GM12878 (cell line): ENCODE data around the gene MR1. TPM values are rescaled to one million over a fixed set of nuclear protein-coding genes. Genes with fewer than 3 reads are reported as not detected.

Source experiments
- ATF2 ChIP-seq: IDR thresholded peaks from 2 replicates; pipeline ENCODE4 v1.6.1; 2012; ENCODE audit warnings: low read length, inconsistent platforms
- BCLAF1 ChIP-seq: fragments of 450-650 bp; IDR thresholded peaks from 2 replicates; pipeline ENCODE4 v1.6.1; 2017; ENCODE audit warnings: antibody characterized with exemption, mild to moderate bottlenecking, moderate library complexity
- CBFB ChIP-seq: IDR thresholded peaks from 2 replicates; pipeline ENCODE4 v1.6.1; 2016; ENCODE audit warnings: antibody characterized with exemption, low read depth
- CBX3 ChIP-seq: fragments of 200-600 bp; sonication (generic); IDR thresholded peaks from 2 replicates; pipeline ENCODE4 v1.6.1; 2016; ENCODE audit warnings: low read depth, borderline replicate concordance
- CHD2 ChIP-seq: IDR thresholded peaks from 2 replicates; pipeline ENCODE4 v1.6.1; 2011; ENCODE audit warnings: low read depth, low read length, improper control_type of control experiment, borderline replicate concordance
- CHD4 ChIP-seq: fragments of 200-600 bp; sonication (generic); IDR thresholded peaks from 2 replicates; pipeline ENCODE4 v1.6.1; 2016; ENCODE audit warnings: mild to moderate bottlenecking
- EP300 ChIP-seq, 2 experiments: fragments of 150-350 bp in 1 of 2; IDR thresholded peaks; 2 replicates each; pipeline ENCODE4 v1.6.1; 2011 to 2012; ENCODE audit warnings: low read depth in 2 of 2, low read length in 2 of 2, borderline replicate concordance in 1 of 2, improper control_type of control experiment in 1 of 2, inconsistent platforms in 1 of 2; ENCODE audit not compliant: control insufficient read depth in 1 of 2
- MEF2B ChIP-seq: fragments of 450-650 bp; IDR thresholded peaks from 2 replicates; pipeline ENCODE4 v1.6.1; 2018; ENCODE audit warnings: mild to moderate bottlenecking, moderate library complexity; ENCODE audit not compliant: partially characterized antibody, poor library complexity, severe bottlenecking
- MYB ChIP-seq: fragments of 150-350 bp; IDR thresholded peaks from 2 replicates; pipeline ENCODE4 v1.6.1; 2014; ENCODE audit warnings: mild to moderate bottlenecking, low read depth, low read length, borderline replicate concordance
- NFYB ChIP-seq: IDR thresholded peaks from 2 replicates; pipeline ENCODE4 v1.6.1; 2011; ENCODE audit warnings: low read depth, mild to moderate bottlenecking, low read length, improper control_type of control experiment, moderate library complexity; ENCODE audit not compliant: insufficient read depth
- RFX5 ChIP-seq: IDR thresholded peaks from 2 replicates; pipeline ENCODE4 v1.6.1; 2011; ENCODE audit warnings: low read depth, low read length, improper control_type of control experiment
- SIN3A ChIP-seq: IDR thresholded peaks from 2 replicates; pipeline ENCODE4 v1.6.1; 2012; ENCODE audit warnings: low read depth, low read length, improper control_type of control experiment
- SMAD1 ChIP-seq: fragments of 450-650 bp; IDR thresholded peaks from 2 replicates; pipeline ENCODE4 v1.6.1; 2018; ENCODE audit warnings: mild to moderate bottlenecking, low read depth; ENCODE audit not compliant: partially characterized antibody
- SMAD5 ChIP-seq: IDR thresholded peaks from 2 replicates; pipeline ENCODE4 v1.6.1; 2016; ENCODE audit warnings: antibody characterized with exemption, low read depth
- TARDBP ChIP-seq: IDR thresholded peaks from 2 replicates; pipeline ENCODE4 v1.6.1; 2016; ENCODE audit warnings: borderline replicate concordance
- YBX1 ChIP-seq: fragments of 450-650 bp; IDR thresholded peaks from 2 replicates; pipeline ENCODE4 v1.6.1; 2016; ENCODE audit warnings: antibody characterized with exemption
- polyA plus RNA-seq, 11 experiments: library from polyadenylated mRNA; depleted of rRNA in 4 of 11; unstranded in 6 of 11; stranded (reverse) in 5 of 11; fragments of >200 nt; fragmentation: Nextera tagmentation in 4 of 11; fragmentation: Illumina TruSeq in 1 of 11; extraction: Ambion mirVana in 4 of 11; extraction: Trizol in 1 of 11; gene quantifications; 1 replicate in 1 of 11; 2 replicates in 10 of 11; pipeline versions ENCODE4 v1.2.1 to v1.2.3, GENCODE V29; 2011 to 2016; ENCODE audit warnings: inconsistent platforms in 2 of 11, missing spikeins in 2 of 11, low read depth in 1 of 11
- total RNA-seq, 4 experiments: library from RNA; depleted of rRNA in 3 of 4; stranded (reverse); fragments of >200 nt in 3 of 4; fragmentation: Illumina TruSeq in 1 of 4; extraction: Trizol in 1 of 4; gene quantifications; 2 replicates each; pipeline versions ENCODE4 v1.2.1 to v1.2.3, GENCODE V29; 2013 to 2021
- TF ChIP-seq, protein P1 (sequence below): fragments of 450-650 bp; IDR thresholded peaks from 2 replicates; pipeline ENCODE4 v1.6.1; 2016; ENCODE audit warnings: mild to moderate bottlenecking
- TF ChIP-seq, protein P2 (sequence below), 3 experiments: IDR thresholded peaks in 2 of 3; conservative IDR thresholded peaks in 1 of 3; 2 replicates each; pipeline ENCODE4 v1.5.1; 2011; ENCODE audit warnings: low read depth in 3 of 3, low read length in 3 of 3, mild to moderate bottlenecking in 3 of 3, control low read depth in 2 of 3, moderate library complexity in 2 of 3, inconsistent platforms in 1 of 3, mixed read lengths in 1 of 3; ENCODE audit not compliant: control insufficient read depth in 2 of 3, insufficient read depth in 1 of 3; ENCODE audit errors: extremely low read depth in 1 of 3

The MR1 gene
- total and polyA plus RNA-seq, 10 of the 15 experiments (the other 5 are each of a cell fraction or from before 2014, with no cell fraction given): 24.7 to 65.9 (median 30.9) TPM

- TF ChIP-seq RFX5 (peak; percentile 52), CBFB (peak; percentile 98), EP300 (IDR thresholded peaks at IDR 0.05; ENCODE audit: borderline replicate concordance in 1 of 2, control insufficient read depth in 1 of 2, low read depth in 2 of 2, low read length in 2 of 2) (0 out of 4 replicates have a peak, but pooled peaks of 1 of the 2 experiments have one; percentile 15), MYB (peak; percentile 88), TARDBP (peak; percentile 58; the same call in 1 of the 2 replicates), NFYB (peak; percentile 93), MEF2B (peak; percentile 24), SMAD5 (peak; percentile 99), YBX1 (no peak), BCLAF1 (no peak), CHD4 (no peak), SIN3A (peak; percentile 92), CHD2 (peak; percentile 80), SMAD1 (peak; percentile 96), CBX3 (no peak), ATF2 (no peak)
- TF ChIP-seq, protein P1, sequence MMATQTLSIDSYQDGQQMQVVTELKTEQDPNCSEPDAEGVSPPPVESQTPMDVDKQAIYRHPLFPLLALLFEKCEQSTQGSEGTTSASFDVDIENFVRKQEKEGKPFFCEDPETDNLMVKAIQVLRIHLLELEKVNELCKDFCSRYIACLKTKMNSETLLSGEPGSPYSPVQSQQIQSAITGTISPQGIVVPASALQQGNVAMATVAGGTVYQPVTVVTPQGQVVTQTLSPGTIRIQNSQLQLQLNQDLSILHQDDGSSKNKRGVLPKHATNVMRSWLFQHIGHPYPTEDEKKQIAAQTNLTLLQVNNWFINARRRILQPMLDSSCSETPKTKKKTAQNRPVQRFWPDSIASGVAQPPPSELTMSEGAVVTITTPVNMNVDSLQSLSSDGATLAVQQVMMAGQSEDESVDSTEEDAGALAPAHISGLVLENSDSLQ: peak; percentile 95
- TF ChIP-seq, protein P2, sequence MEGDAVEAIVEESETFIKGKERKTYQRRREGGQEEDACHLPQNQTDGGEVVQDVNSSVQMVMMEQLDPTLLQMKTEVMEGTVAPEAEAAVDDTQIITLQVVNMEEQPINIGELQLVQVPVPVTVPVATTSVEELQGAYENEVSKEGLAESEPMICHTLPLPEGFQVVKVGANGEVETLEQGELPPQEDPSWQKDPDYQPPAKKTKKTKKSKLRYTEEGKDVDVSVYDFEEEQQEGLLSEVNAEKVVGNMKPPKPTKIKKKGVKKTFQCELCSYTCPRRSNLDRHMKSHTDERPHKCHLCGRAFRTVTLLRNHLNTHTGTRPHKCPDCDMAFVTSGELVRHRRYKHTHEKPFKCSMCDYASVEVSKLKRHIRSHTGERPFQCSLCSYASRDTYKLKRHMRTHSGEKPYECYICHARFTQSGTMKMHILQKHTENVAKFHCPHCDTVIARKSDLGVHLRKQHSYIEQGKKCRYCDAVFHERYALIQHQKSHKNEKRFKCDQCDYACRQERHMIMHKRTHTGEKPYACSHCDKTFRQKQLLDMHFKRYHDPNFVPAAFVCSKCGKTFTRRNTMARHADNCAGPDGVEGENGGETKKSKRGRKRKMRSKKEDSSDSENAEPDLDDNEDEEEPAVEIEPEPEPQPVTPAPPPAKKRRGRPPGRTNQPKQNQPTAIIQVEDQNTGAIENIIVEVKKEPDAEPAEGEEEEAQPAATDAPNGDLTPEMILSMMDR (IDR thresholded peaks at IDR 0.05 in 2 of 3, conservative IDR thresholded peaks at IDR 0.05 in 1 of 3; ENCODE audit: control insufficient read depth in 2 of 3, extremely low read depth in 1 of 3, insufficient read depth in 1 of 3, low read depth in 3 of 3, low read length in 3 of 3): 0 out of 6 replicates have a peak, but pooled peaks of 1 of the 3 experiments have one; percentile 0
Measured at GRCh38 chr1:181088079-181089016, 54.6 kb downstream of the MR1 start, which contains the start of gene IER5 (continued).
